GM18858 (cell line): ENCODE measurements around the gene KRTAP13-3.
A peak's percentile ranks its signal among the peaks of the same experiment; 100 is the strongest.

Source experiments
- ATAC-seq: cut with Tn5 transposase; IDR thresholded peaks from one replicate; pipeline ENCODE4 v1.9.1; 2021; ENCODE audit not compliant: unreplicated experiment

Gene KRTAP13-3

GRCh38 chr21:30425826-30426225, at the start of gene KRTAP13-3:
TSS of gene KRTAP13-3 (minus strand) at chr21:30425926. CDS start at chr21:30425912, 14 bp downstream.
- no peak for ATAC-seq

DNA sequence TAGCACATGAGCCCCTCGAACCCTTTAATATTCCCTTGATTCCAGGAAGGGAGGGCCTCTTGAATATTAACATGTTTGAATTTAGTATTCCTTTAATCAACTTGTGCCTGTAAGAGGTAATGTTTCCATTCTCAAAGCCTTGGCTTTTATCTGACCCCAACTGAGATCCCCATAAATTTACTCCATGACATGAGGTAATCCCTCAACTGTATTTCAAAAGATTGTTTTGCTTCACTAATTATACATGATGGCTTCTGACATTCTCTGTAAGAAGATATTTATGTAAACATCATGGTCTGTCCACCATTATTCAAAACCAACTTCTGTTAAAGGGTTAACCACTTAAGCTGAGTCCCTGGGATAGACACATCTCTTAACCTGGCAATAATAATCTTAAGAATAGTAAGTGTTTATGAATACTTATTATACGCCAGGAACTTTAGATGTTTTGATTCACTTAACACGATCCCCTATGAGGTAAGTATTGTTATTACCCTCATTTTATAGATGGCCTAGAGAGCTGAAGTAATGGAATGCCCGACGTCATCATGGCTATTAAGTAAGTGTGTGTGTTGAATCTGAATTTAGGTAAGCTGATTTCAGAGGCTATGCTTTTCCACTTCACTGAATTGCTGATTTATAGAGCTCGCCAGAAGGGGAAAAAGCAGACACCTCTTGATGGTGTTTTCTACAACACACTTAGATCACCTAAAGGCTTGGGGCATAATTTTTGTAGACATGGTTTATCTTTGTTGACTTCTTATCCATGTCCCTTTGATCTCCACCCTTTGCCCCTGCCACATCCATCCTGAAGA, 43.4 kb upstream of the KRTAP13-3 start:
- ATAC-seq: no peak

DNA sequence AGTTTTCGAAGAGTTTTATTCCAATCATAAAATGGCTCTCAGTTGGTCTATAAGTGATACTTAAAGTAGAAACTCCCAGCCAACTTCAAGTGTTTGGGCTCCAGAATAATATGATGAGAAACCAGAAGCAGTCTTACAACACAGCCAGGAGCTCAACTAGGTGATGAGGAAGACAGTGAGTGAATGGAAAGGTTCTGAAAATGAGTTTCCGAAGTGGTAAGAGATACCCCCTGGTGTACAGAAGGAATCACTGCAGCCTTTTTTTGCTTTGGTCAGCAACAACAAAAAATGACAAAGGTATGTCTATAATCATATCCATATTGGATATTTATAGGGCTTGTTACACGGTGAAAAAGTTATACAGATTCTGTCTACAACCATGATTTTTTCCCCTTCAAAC, 38.0 kb upstream of the KRTAP13-3 start:
- ATAC-seq: no peak

GRCh38 chr21:30448514-30448913, 22.8 kb upstream of the KRTAP13-3 start:
- no peak for ATAC-seq

DNA sequence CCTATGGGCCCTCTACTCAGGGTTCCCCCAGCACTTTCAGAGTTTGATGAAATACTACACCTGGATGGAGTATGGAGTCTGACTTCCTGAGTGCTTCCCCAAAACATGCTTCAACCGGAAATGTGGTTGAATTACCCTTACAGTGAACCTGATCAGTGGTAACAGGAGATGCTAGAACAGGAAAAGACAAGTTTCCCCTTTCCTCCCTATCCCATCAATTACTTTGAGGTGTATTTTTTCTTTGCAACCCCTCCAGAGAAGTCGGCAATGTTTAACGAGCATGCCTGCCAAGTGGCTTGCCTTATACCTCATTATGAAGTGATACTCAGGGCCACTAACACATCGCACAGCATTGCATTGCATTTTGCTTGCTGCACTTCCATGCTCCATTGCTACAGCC, 21.3 kb upstream of the KRTAP13-3 start:
- no peak for ATAC-seq

GRCh38 chr21:30444204-30444603, 18.5 kb upstream of the KRTAP13-3 start:
- ATAC-seq: no peak

GRCh38 chr21:30443226-30443625, 17.5 kb upstream of the KRTAP13-3 start:
- no peak for ATAC-seq

- ATAC-seq: no peak
Observed at GRCh38 chr21:30439975-30440374, 14.2 kb upstream of the KRTAP13-3 start, which contains the start of gene KRTAP15-1. TSS of gene KRTAP15-1 (plus strand) at chr21:30440275. CDS start at chr21:30440328, 53 bp downstream.

GRCh38 chr21:30437010-30437565, 11.4 kb upstream of the KRTAP13-3 start:
- no peak for ATAC-seq

DNA sequence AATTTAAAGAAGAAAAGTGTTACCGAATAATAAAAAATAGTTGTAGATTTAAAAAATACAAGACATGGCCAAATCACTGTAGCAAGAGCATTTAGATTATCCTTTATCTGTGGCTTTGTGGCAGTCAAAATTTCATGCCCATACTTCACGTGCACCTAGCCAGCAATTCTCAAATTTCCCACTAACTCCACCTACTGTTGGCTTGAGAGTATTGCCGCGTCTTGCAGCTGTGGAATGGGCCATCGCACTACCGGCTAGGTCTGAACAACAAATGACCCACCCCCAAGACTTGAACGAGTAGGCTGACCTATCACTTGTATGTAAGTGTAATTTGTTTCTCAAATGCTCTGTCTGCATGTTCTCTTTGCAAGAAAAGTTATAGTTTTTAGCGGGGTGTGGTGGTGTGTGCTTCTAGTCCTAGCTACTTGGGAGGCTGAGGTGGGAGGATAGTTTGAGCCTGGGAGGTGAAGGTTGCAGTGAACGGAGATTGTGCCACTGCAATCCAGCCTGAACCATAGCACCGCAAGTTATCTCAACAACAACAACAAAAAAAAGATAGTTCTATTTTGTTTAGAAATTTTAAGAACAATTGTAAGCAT, 8.4 kb upstream of the KRTAP13-3 start:
- peak; percentile 74 for ATAC-seq

DNA sequence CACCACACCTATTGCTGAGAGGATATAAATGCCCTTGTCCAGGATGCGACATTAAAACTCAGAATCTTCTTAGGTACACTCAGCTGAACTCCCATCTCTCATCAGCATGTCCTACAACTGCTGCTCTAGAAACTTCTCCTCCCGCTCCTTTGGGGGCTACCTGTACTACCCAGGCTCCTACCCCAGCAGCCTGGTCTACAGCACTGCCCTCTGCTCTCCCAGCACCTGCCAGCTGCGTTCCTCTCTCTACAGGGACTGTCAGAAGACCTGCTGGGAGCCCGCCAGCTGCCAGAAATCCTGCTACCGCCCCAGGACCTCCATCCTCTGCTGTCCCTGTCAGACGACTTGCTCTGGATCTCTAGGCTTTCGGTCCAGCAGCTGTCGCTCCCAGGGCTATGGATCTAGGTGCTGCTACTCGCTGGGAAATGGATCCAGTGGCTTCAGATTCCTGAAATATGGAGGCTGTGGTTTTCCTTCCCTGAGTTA, 4.5 kb upstream of the KRTAP13-3 start, which contains the start of gene KRTAP13-4:
KRTAP13-4 (plus strand) TSS at position 51 of the 486 bp plus-strand sequence; CDS start at position 107, 56 bp downstream.
- ATAC-seq: no peak

DNA sequence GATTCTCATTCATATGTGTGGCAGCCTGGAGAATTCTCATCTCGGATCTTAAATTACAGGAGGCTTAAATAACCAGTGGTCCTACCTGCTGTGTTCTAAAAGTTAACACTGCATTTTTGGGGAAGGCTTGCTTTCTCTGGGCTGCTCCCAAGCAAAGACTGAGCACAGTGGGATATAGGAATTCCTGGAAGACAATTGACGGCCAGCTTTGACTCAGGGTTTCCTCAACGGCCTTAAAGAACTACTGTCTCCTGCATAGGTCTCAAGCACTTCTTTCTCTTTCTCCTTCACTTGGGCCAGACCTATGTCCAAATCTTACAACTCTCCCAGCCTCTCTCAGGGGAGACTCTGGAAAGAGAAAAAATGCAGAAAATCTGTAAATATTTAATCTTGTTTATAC, 1.0 kb upstream of the KRTAP13-3 start:
- ATAC-seq: no peak

- ATAC-seq: no peak
Observed at GRCh38 chr21:30415993-30416392, 9.7 kb downstream of the KRTAP13-3 start.

GRCh38 chr21:30408782-30409494, 16.8 kb downstream of the KRTAP13-3 start:
- ATAC-seq: peak; percentile 47

- no peak for ATAC-seq
Observed at GRCh38 chr21:30395731-30396130, 30.0 kb downstream of the KRTAP13-3 start, which contains the start of gene KRTAP13-1. TSS of gene KRTAP13-1 (plus strand) at chr21:30396031. CDS start at chr21:30396087, 56 bp downstream.

DNA sequence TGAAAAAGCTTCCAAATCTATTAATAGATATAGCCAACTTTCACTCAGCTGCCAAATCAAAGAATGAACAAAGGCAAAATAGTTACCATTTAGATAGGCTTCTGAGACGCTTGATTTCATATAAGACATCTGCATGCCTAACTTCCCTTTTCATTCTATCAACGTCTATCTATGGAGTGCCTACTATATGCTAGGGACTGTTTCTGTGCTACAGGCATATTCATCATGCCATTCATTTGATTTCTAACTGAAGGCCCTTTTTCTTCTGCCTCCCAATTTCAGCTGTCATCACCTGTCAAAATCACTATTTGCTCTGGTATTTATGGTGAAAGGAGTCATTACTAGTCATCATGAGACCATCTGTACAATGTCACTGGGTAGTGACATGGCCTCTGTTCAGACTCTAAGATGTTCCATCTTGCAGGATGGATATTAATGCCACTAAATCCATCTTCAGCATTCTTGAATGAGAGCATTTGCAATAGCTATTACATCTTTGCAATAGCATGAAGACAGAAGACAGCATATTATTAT, 34.2 kb downstream of the KRTAP13-3 start:
- ATAC-seq: no peak

DNA sequence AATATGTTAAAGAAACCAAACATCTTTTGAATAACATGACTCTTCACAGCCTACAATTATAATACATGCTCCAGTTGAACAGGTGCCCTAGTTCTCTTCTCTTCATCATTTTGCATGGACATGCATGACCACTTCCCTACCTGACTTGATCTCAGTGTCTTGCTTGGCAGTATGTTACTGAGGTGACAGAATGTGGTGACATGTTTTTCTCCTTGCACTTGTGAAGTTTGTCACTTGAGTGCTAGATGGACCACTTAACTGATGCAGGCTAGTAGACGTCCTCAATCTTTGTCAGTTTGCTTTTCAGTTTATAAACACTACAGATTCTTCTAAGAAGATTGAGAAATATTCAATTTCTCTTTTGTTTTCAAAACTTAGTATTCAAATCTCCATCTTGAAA, 43.5 kb downstream of the KRTAP13-3 start:
- ATAC-seq: no peak
